Astrocyte of the cerebellum (primary cell): Measurements from ENCODE around the gene HOXD8.

Experiments used
- DNase-seq: peaks from one replicate; pipeline ENCODE4 v3.0.0-alpha.2; 2011; ENCODE audit warnings: low read depth
- H3K4me3 ChIP-seq: 2 replicates; pipeline ENCODE4 v1.5.1; 2011; ENCODE audit warnings: mild to moderate bottlenecking, low read depth, low read length, moderate library complexity
- in situ Hi-C: cut with HindIII; loops from 2 replicates; pipeline ENCODE4 v1.10.0; 2017; ENCODE audit warnings: low sequenced_read_pairs
- TF ChIP-seq, protein P1 (sequence below): IDR thresholded peaks from 2 replicates; pipeline ENCODE4 v1.5.1; 2012; ENCODE audit warnings: low read length, low read depth, moderate library complexity, mild to moderate bottlenecking; ENCODE audit errors: missing control alignments

The HOXD8 gene

DNA sequence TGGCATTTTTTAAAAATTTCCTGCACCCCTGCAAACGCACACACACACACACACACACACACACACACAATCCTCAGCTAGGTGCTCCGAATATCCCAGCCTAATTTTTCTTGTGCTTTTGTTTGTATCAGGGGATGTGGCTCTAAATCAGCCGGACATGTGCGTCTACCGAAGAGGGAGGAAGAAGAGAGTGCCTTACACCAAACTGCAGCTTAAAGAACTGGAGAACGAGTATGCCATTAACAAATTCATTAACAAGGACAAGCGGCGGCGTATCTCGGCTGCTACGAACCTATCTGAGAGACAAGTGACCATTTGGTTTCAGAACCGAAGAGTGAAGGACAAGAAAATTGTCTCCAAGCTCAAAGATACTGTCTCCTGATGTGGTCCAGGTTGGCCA, 35.2 kb upstream of the HOXD8 start:
- DNase-seq = no peak
- TF ChIP-seq, protein P1, sequence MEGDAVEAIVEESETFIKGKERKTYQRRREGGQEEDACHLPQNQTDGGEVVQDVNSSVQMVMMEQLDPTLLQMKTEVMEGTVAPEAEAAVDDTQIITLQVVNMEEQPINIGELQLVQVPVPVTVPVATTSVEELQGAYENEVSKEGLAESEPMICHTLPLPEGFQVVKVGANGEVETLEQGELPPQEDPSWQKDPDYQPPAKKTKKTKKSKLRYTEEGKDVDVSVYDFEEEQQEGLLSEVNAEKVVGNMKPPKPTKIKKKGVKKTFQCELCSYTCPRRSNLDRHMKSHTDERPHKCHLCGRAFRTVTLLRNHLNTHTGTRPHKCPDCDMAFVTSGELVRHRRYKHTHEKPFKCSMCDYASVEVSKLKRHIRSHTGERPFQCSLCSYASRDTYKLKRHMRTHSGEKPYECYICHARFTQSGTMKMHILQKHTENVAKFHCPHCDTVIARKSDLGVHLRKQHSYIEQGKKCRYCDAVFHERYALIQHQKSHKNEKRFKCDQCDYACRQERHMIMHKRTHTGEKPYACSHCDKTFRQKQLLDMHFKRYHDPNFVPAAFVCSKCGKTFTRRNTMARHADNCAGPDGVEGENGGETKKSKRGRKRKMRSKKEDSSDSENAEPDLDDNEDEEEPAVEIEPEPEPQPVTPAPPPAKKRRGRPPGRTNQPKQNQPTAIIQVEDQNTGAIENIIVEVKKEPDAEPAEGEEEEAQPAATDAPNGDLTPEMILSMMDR = no peak
- in situ Hi-C loops = loop anchor here (5.0 to 25.0 kb wide), 2 partner anchors 722 to 1182 kb away; no protein-coding TSS in a partner anchor
- no peak overlapping the region for H3K4me3 ChIP-seq

DNA sequence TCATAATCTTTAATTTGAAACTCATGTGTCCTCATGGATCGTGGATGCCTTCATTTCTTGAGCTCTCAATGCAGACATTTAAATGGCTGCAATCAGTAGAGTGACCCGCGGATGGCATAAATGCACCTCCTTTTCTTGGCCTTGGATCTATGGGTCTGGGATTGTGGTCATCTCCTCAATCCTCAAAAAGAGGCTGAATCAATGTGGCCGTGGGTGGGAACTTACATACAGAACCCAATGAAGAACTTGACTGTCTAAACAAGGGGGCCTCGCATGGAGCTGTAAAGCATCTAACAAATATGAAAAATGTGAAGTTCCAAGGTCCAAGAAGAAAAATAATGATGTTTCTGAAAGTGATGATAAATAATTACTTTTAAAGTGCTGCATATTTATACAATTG, 34.1 kb upstream of the HOXD8 start:
- in situ Hi-C loops = loop anchor here (25.0 kb wide), 1 partner anchor 1183 kb away; no protein-coding TSS in a partner anchor
- DNase-seq = no peak
- TF ChIP-seq, protein P1 = no peak
- H3K4me3 ChIP-seq = no peak overlapping the region

DNA sequence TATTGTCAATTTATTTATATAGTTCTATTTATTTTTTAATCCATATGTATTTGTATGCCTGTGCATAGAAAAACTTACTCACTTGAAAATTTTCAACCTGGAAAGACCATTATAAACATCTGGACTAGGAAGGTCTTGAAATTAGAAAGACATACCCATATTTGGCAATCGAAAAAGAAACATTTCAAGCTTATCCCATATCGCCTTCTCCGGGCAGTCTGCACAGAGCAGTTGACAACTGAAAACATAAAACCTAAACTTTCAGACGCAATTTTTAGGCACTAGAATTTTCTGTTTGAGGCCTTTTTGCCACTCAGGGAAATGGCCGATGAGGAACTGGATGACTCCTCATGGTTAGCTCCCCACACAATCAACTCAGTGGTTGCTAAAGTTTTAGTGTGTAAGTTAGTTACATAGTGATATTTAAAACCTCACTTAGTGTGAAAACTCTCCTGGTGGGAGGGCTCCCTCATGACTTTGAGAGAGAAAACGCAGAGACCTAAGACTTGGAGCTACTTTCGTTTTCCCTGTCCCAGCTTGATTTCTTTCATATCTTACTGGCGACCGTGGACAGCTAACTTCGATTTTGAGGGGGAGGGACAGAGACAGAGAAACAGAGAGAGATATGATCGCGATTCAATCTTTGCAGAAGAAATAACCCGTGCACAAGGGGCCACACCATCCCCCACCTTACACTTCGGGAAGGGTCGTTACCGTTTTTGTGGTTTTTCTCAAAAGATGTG, 33.1 kb upstream of the HOXD8 start:
- DNase-seq = no peak
- H3K4me3 ChIP-seq = peak overlapping the region; percentile 16
- TF ChIP-seq, protein P1 = no peak
- in situ Hi-C loops = loop anchor here (25.0 kb wide), 1 partner anchor 1184 kb away; no protein-coding TSS in a partner anchor

- TF ChIP-seq, protein P1 = peak; percentile 81
- peak; percentile 27 for DNase-seq
- peak overlapping the region; percentile 17 for H3K4me3 ChIP-seq
- in situ Hi-C loops = loop anchor here (25.0 kb wide), 1 partner anchor 1185 kb away; no protein-coding TSS in a partner anchor
Measured at GRCh38 chr2:176096986-176097819, 32.3 kb upstream of the HOXD8 start.

- in situ Hi-C loops = loop anchor here (25.0 kb wide), 1 partner anchor 1186 kb away; no protein-coding TSS in a partner anchor
- no peak overlapping the region for H3K4me3 ChIP-seq
Measured at GRCh38 chr2:176097820-176098365, 31.6 kb upstream of the HOXD8 start.

More at GRCh38 chr2:176097820-176098365, 31.6 kb upstream of the HOXD8 start:
- TF ChIP-seq, protein P1 = no peak
- DNase-seq = no peak
